ENCODE results near the gene PARP6. TPM values are rescaled to one million over a fixed set of nuclear protein-coding genes. Genes with fewer than 3 reads are reported as not detected.

The PARP6 gene
- total and polyA plus RNA-seq, 9 of the 15 experiments (the other 6 are each of a cell fraction or from before 2014, with no cell fraction given), result 14.8 to 83.2 (median 28.3) TPM

- TF ChIP-seq SNAPC5 (CRISPR knock-in tag; IDR thresholded peaks at IDR 0.05) (no peak), HDAC1 (IDR thresholded peaks at IDR 0.05) (peak in 1 of 2 experiments; percentile 70; a peak in 2 of 4 replicates), ARID4B (CRISPR knock-in tag; IDR thresholded peaks at IDR 0.05) (peak; percentile 96), SIN3B (IDR thresholded peaks at IDR 0.05; ENCODE audit: low read depth) (no peak), MNT (conservative IDR thresholded peaks at IDR 0.05) (peak; percentile 32 to 81; a peak in 3 of 4 replicates), MECOM (CRISPR knock-in tag; IDR thresholded peaks at IDR 0.05) (no peak), ZNF785 (CRISPR knock-in tag; IDR thresholded peaks at IDR 0.05) (no peak), MCM3 (IDR thresholded peaks at IDR 0.05) (no peak), BCL6 (CRISPR knock-in tag; IDR thresholded peaks at IDR 0.05) (no peak), MEF2D (tag; conservative IDR thresholded peaks at IDR 0.05; ENCODE audit: low read depth) (no peak), IFI16 (CRISPR knock-in tag; IDR thresholded peaks at IDR 0.05) (no peak), TRIM28 (IDR thresholded peaks at IDR 0.05) (no peak), HMGXB4 (CRISPR knock-in tag; IDR thresholded peaks at IDR 0.05) (peak; percentile 81; the same call in 1 of the 2 replicates), CBFA2T2 (conservative IDR thresholded peaks at IDR 0.05) (no peak), ZNF512 (tag; IDR thresholded peaks at IDR 0.05) (no peak), ZNF165 (CRISPR knock-in tag; IDR thresholded peaks at IDR 0.05; ENCODE audit: borderline replicate concordance) (no peak), ZNF324 (CRISPR knock-in tag; IDR thresholded peaks at IDR 0.05) (no peak), ZNF449 (CRISPR knock-in tag; IDR thresholded peaks at IDR 0.05) (no peak)
These were observed 47.1 kb upstream of the PARP6 start (continued) for GRCh38 chr15:72319360-72319984.
